KMS-11 (cell line): ENCODE data around the gene PLA2G2D.

Experiments used
- H2AFZ ChIP-seq: fragments of 200-600 bp; sonication (generic); 2 replicates; pipeline ENCODE4 v1.6.1; 2016; ENCODE audit warnings: antibody characterized with exemption, mixed run types, low read depth
- H3K27ac ChIP-seq: fragments of 200-600 bp; sonication (generic); 2 replicates; pipeline ENCODE4 v1.6.1; 2016; ENCODE audit warnings: mild to moderate bottlenecking, mixed run types
- H3K27me3 ChIP-seq: fragments of 200-600 bp; sonication (generic); 2 replicates; pipeline ENCODE4 v1.6.1; 2017; ENCODE audit warnings: mild to moderate bottlenecking, low read depth, mixed run types, moderate library complexity; ENCODE audit not compliant: insufficient read depth
- H3K36me3 ChIP-seq: fragments of 200-600 bp; sonication (generic); 2 replicates; pipeline ENCODE4 v1.6.1; 2017; ENCODE audit warnings: mild to moderate bottlenecking, mixed run types; ENCODE audit not compliant: insufficient read depth
- H3K4me1 ChIP-seq: fragments of 200-600 bp; sonication (generic); 2 replicates; pipeline ENCODE4 v1.6.1; 2016; ENCODE audit warnings: mild to moderate bottlenecking, low read depth, mixed run types; ENCODE audit not compliant: poor library complexity, severe bottlenecking
- H3K4me2 ChIP-seq: fragments of 200-600 bp; sonication (generic); 2 replicates; pipeline ENCODE4 v1.7.0; 2016; ENCODE audit warnings: mild to moderate bottlenecking, mixed run types
- H3K4me3 ChIP-seq: fragments of 200-600 bp; sonication (generic); IDR thresholded peaks from 2 replicates; pipeline ENCODE4 v1.6.1; 2017; ENCODE audit warnings: low read depth, low read length, mixed read lengths; ENCODE audit not compliant: insufficient read depth
- H3K79me2 ChIP-seq: fragments of 200-600 bp; sonication (generic); 2 replicates; pipeline ENCODE4 v1.6.1; 2016; ENCODE audit warnings: low read depth, mixed run types; ENCODE audit not compliant: insufficient read depth
- H3K9ac ChIP-seq: fragments of 200-600 bp; sonication (generic); 2 replicates; pipeline ENCODE4 v1.6.1; 2016; ENCODE audit warnings: mild to moderate bottlenecking, mixed run types
- H4K20me1 ChIP-seq: fragments of 200-600 bp; sonication (generic); 2 replicates; pipeline ENCODE4 v1.6.1; 2016; ENCODE audit warnings: mild to moderate bottlenecking, mixed run types; ENCODE audit not compliant: insufficient read depth
- CTCF ChIP-seq: fragments of 200-600 bp; sonication (generic); conservative IDR thresholded peaks from 2 replicates; pipeline ENCODE4 v1.6.1; 2017; ENCODE audit warnings: low read depth, mild to moderate bottlenecking, antibody characterized with exemption, low read length, moderate library complexity, mixed read lengths

Gene PLA2G2D

GRCh38 chr1:20100632-20101355, 18.5 kb downstream of the PLA2G2D start:
- Histone ChIP-seq H3K36me3 (no peaks in the 10 kb centered on the region), H3K9ac (no peak overlapping the region), H3K4me1 (no peaks in the 10 kb centered on the region), H2AFZ (no peak overlapping the region), H3K4me3 (no peak overlapping the region), H4K20me1 (no peaks in the 10 kb centered on the region), H3K4me2 (no peak overlapping the region), H3K27ac (no peak overlapping the region), H3K27me3 (peaks cover 17% of the 10 kb centered on the region; the same call in 1 of the 2 replicates), H3K79me2 (no peaks in the 10 kb centered on the region)
- TF ChIP-seq CTCF = peak; percentile 39

GRCh38 chr1:20099533-20099932, 19.8 kb downstream of the PLA2G2D start:
- Histone ChIP-seq H3K4me3 (no peak overlapping the region), H3K36me3 (no peaks in the 10 kb centered on the region), H3K4me2 (no peak overlapping the region), H3K79me2 (no peaks in the 10 kb centered on the region), H3K4me1 (no peaks in the 10 kb centered on the region), H3K27ac (no peak overlapping the region), H3K9ac (no peak overlapping the region), H2AFZ (no peak overlapping the region), H3K27me3 (peaks cover 11% of the 10 kb centered on the region; the same call in 1 of the 2 replicates), H4K20me1 (no peaks in the 10 kb centered on the region)
- no peak for TF ChIP-seq CTCF

GRCh38 chr1:20096840-20097447, 22.4 kb downstream of the PLA2G2D start:
- no peaks in the 10 kb centered on the region for H3K79me2 ChIP-seq
- no peaks in the 10 kb centered on the region for H3K36me3 ChIP-seq
- no peak overlapping the region for H3K9ac ChIP-seq
- H3K4me3 ChIP-seq = no peak overlapping the region
- H3K27ac ChIP-seq = no peak overlapping the region
- no peak overlapping the region for H2AFZ ChIP-seq
- peaks cover 10% of the 10 kb centered on the region for H3K27me3 ChIP-seq
- no peak for TF ChIP-seq CTCF
- no peaks in the 10 kb centered on the region for H4K20me1 ChIP-seq
- no peak overlapping the region for H3K4me2 ChIP-seq
- H3K4me1 ChIP-seq = no peaks in the 10 kb centered on the region

GRCh38 chr1:20095564-20096434, 23.5 kb downstream of the PLA2G2D start:
- H3K27me3 ChIP-seq = peaks cover 21% of the 10 kb centered on the region
- H4K20me1 ChIP-seq = no peaks in the 10 kb centered on the region
- no peaks in the 10 kb centered on the region for H3K4me1 ChIP-seq
- H3K4me2 ChIP-seq = no peak overlapping the region
- H3K4me3 ChIP-seq = no peak overlapping the region
- TF ChIP-seq CTCF = no peak
- H3K79me2 ChIP-seq = no peaks in the 10 kb centered on the region
- H3K36me3 ChIP-seq = no peaks in the 10 kb centered on the region
- no peak overlapping the region for H3K27ac ChIP-seq
- H2AFZ ChIP-seq = no peak overlapping the region
- no peak overlapping the region for H3K9ac ChIP-seq
